HG02571 (cell line): ENCODE measurements around the gene PTPN4.

Source experiments
- ATAC-seq: cut with Tn5 transposase; IDR thresholded peaks from one replicate; pipeline ENCODE4 v1.9.1; 2021; ENCODE audit warnings: mild to moderate bottlenecking, moderate library complexity; ENCODE audit not compliant: unreplicated experiment

PTPN4 gene

DNA sequence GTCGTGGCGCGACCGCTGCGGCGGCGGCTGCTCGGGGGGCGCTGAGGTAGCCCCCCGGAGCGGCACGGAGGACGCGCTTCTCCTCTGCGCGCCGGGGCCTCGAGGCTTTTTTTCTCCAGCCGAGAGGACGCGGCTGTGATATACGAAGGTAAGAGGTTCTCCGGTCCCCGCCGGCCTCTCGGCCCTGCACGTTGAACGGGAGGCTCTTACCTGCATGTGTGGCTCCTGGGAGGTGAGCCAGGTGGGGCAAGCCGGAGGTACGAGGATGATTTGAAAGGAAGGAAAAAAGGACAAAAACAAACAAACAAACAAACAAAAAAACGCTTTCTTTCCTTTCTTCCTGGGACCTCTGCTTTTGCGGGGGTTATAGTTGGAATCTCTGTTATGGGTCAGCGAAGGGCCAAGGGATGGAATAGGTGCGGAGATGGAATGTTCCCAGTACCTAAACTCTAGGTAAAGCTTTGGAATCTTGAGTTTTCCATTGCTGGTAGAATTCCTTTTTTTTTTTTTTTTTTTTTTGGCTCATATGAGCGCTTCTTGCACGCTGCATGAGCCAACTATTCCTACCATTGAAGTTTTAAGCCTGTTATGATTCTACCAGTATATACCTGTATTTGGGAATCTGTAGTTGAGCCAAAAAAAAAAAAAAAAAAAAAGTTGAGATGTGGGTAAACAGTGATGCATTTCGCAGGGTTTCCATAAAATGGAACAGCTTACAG lies 674 bp downstream of the PTPN4 start:
- ATAC-seq, result peak; percentile 12

GRCh38 chr2:119760956-119761275 lies 1.2 kb downstream of the PTPN4 start:
- ATAC-seq, result no peak

DNA sequence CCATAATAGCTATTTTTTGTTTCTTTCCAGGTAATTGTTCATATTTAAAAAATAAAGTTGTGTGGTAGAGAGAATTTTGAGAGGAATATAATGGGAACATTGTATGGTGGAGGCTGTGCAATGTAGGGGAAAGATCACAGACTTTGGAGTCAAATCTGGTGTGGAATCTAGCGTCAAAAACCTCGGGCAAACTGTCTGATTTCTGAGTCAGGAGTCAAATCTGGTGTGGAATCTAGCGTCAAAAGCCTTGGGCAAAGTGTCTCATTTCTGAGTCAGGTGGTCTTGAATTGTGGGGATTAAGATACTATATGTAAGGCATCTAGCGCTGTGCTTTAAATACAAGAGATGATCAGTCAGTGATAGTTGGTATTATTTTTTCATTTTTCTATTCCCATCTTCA lies 5.1 kb downstream of the PTPN4 start:
- ATAC-seq, result no peak

DNA sequence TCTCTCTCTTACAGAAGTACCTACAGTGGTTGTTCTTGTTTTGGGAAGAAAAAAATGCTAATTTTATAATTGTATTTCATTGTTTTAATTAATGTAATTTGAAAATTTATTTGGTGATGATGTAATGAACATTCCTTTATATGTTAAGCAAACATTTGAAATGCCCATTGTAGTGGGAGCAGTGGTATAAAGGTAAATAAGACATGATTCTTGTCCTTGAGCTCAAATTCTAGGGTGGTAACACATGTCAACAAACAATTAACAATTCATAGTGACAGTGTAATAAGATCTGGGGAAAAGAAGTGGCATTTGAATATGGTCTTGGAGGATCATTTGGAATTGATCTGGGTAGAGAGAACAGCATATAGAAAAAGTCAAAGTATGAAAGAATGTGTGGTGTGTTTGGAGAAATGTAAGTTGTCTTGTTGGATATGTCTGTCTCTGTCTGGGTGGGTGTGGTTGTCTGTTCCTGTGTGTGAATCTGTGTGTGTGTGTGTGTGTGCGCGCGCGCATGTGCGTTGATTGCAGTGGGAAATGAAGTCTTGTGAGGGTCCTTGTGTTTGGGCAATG lies 5.8 kb downstream of the PTPN4 start:
- no peak for ATAC-seq

DNA sequence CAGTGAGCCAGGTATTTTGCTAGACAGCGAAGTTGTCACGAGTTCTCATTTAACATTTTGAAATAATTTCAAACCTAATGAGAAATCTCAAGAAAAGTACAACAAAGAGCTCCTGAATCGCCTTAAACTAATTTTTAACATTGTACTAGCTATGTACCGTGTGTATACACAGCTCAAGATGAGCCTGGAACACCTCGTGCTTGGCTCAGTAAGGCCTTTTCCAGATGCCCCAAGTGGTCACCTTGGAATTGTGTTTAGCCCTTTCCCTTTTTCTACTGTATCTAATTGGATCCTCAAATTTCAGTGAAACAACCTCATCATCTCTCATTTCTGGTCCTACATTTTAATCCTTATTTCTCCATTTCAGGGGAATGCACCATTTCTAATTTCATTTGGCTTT lies 7.2 kb downstream of the PTPN4 start:
- ATAC-seq, result no peak

DNA sequence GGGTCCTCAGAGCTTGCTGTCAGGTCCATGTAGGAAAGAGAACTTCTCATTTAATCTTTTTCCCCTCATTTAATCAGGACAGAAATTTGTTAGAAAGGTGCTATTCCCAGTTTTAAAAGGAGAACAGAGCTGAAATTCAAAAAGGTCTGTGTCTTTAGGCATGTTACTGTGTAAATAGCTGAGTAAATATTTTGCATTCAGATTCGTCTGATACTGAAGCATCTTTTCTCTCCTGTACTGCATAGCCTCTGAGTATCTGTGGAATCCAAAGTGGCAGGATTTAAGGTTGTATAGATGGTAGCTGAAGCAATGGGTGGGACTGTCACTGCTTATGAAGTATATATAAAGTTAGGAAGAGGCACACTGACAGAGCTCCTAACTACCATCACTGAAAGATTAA lies 9.0 kb downstream of the PTPN4 start:
- ATAC-seq, result no peak

DNA sequence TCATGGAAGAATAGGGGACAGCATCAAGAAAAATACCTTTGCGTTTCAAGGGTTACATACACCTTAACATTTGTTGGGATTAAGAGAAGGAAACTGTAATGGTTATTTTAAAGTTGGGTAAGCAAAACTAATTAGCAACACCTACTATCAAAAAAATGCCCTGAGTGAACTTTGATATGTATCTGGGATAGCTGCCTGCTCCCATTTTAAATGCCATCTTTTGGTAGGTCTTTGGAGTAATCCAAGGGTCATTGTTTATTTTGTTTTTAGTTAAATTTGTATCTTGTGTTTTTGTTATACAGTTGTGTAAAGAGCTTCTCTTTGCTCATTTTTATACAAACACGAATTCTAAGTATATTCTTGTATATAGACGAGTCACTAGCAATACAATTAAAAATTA lies 9.9 kb downstream of the PTPN4 start:
- no peak for ATAC-seq

DNA sequence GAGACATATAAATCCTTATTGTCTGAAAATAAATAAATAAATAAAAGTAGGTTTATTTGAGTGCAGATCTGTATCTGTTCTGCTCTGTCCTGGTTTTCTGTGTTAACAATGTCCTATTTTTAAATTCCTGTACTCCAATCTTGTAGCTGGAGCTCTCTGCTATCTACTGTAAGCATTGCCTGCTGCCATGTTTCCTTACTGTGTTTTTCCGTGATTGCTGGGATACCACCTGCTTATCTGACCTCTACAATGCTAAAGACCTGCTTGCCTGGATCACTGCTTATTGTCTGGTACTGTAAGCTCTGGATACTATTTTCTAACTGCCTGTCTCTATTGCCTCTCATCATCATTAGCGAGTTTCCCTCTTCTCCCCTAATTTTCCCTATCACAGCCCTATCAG lies 11.6 kb downstream of the PTPN4 start:
- ATAC-seq, result no peak

DNA sequence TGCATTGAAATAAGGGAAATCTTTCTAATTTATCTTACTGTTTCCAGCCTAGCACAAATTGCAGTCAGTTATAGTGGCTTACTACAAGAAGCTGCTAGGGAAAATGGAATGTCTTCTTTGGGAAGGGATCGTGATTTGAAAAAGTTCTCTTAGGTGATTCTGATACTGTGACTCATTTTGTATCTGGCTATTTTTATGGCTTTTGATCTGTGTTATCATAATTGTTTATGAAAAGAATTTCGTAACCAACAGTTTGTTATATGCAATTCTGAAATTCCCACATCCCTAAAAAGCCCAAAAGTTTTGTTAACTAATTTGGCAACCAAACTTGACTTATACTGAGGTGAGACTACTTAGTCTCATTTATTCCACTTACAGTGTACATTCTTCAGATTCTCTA lies 12.4 kb downstream of the PTPN4 start:
- ATAC-seq, result no peak

- ATAC-seq, result no peak
Measured at GRCh38 chr2:119772767-119773166, 13.0 kb downstream of the PTPN4 start.

DNA sequence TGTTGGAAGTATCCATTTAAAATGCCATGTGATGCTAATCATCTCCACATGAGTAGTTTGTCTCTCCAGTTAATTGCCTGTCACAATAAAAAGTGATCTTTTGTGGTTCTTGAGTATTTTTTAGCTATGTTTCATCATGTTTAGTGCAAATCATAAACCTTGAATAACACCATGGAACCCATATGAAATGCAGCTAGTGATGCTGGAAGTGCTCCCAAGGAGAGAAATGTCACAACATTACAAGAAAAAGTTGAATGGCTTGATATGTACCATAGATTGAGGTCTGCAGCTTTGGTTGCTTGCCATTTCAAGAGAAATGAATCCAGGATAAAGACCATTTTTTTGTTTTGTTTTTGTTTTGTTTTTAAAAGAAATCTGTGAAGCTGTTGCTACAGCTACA lies 14.3 kb downstream of the PTPN4 start:
- no peak for ATAC-seq

GRCh38 chr2:119775102-119775501 lies 15.4 kb downstream of the PTPN4 start:
- no peak for ATAC-seq

DNA sequence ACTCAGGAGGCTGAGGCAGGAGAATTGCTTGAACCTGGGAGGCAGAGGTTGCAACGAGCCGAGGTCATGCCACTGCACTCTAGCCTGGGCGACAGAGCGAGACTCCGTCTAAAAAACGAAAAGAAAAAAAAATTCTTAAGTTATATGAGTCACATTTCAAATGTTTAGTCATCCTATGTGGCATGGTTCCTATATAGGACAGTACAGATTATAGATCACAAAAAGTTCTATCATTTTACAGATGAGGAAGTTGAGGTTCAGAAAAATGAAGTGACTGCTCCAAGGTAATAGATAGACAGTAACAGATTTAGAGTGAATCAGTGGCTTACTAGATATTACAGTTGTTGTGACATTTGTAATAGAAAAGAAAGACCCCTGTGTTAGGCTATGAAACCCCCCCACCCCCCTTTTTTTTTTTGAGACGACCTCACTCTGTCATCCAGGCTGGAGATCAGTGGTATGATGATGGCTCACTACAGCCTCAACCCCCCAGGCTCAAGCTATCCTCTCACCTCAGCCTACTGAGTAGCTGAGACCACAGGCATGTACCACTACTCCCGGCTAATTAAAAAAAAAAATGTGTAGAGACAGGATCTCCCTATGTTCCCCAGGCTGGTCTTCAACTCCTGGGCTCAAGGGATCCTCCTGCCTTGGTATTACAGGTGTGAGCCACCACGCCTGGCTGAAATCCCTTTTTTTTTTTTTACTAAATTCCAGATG lies 22.7 kb downstream of the PTPN4 start:
- no peak for ATAC-seq

- no peak for ATAC-seq
Measured at GRCh38 chr2:119784876-119785275, 25.2 kb downstream of the PTPN4 start.

- no peak for ATAC-seq
Measured at GRCh38 chr2:119786295-119786694, 26.6 kb downstream of the PTPN4 start.

- no peak for ATAC-seq
Measured at GRCh38 chr2:119788752-119789151, 29.0 kb downstream of the PTPN4 start.

- ATAC-seq, result no peak
Measured at GRCh38 chr2:119790466-119790865, 30.7 kb downstream of the PTPN4 start.

- ATAC-seq, result no peak
Measured at GRCh38 chr2:119792907-119793312, 33.2 kb downstream of the PTPN4 start.

DNA sequence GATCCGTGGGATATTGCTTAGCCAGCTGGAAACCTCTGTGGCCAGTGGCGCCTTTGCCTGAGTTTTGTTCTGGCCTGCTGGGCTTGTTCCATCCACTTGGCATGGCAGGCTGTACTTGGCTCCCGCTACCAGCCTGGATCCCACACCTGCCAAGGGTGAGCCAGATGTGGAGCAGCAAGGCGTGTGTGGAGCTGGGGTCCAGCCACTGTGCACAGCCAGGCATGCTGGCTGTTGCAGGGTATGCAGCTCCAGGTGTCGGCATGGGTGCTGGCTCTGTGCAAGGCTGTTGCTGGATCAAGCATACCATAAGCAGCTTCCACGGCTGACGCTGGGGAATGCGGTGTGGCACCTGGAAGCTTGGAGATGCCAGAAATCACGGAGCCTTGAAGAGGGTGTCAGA lies 34.5 kb downstream of the PTPN4 start:
- ATAC-seq, result no peak

GRCh38 chr2:119795309-119796303 lies 35.9 kb downstream of the PTPN4 start:
- ATAC-seq, result no peak

GRCh38 chr2:119800376-119800902 lies 40.7 kb downstream of the PTPN4 start:
- no peak for ATAC-seq
